Dendritic cell treated with granulocyte-macrophage colony-stimulating factor and Interleukin-4, amounts not matched to agents 40 ng/mL and 50 ng/mL, for 4 days (primary cell): Measurements from ENCODE around the gene NCOA5.

Experiments used
- H3K27ac Mint-ChIP-seq: one replicate; pipeline ENCODE4 v1.8.0; 2022; ENCODE audit warnings: mild to moderate bottlenecking, mixed read lengths
- H3K27me3 Mint-ChIP-seq: one replicate; pipeline ENCODE4 v1.8.0; 2022; ENCODE audit warnings: mild to moderate bottlenecking, mixed read lengths
- H3K36me3 Mint-ChIP-seq: one replicate; pipeline ENCODE4 v1.8.0; 2022; ENCODE audit warnings: low read depth, mixed read lengths
- H3K4me1 Mint-ChIP-seq: one replicate; pipeline ENCODE4 v1.8.0; 2022; ENCODE audit warnings: low read depth, mixed read lengths
- H3K4me3 Mint-ChIP-seq: one replicate; pipeline ENCODE4 v1.8.0; 2022; ENCODE audit warnings: mild to moderate bottlenecking, moderate library complexity, mixed read lengths
- H3K9me3 Mint-ChIP-seq: one replicate; pipeline ENCODE4 v1.8.0; 2022; ENCODE audit warnings: mixed read lengths
- intact Hi-C: fragments of 100-400 bp; cut with micrococcal nuclease; formaldehyde crosslinking; loops from one replicate; pipeline ENCODE4 v1.15.0; 2022

The NCOA5 gene

GRCh38 chr20:46043556-46043955 is 46.2 kb downstream of the NCOA5 start:
- H3K4me3 Mint-ChIP-seq = no peak overlapping the region
- intact Hi-C loops = no loop called here
- H3K27me3 Mint-ChIP-seq = peaks cover 59% of the 10 kb centered on the region

GRCh38 chr20:46040902-46041535 is 48.7 kb downstream of the NCOA5 start:
- Mint-ChIP-seq H3K4me3 (no peak overlapping the region), H3K27ac (no peak overlapping the region), H3K36me3 (no peaks in the 10 kb centered on the region), H3K4me1 (no peaks in the 10 kb centered on the region), H3K9me3 (no peaks in the 10 kb centered on the region), H3K27me3 (peaks cover 60% of the 10 kb centered on the region)
- intact Hi-C loops = loop anchor here (2.0 kb wide), 1 partner anchor 14 kb away; no protein-coding TSS in a partner anchor

More at GRCh38 chr20:46043556-46043955, 46.2 kb downstream of the NCOA5 start:
- no peaks in the 10 kb centered on the region for H3K36me3 Mint-ChIP-seq
- H3K9me3 Mint-ChIP-seq = no peaks in the 10 kb centered on the region
- no peaks in the 10 kb centered on the region for H3K4me1 Mint-ChIP-seq
- H3K27ac Mint-ChIP-seq = no peak overlapping the region

GRCh38 chr20:46037036-46037435 is 52.7 kb downstream of the NCOA5 start:
- H3K4me3 Mint-ChIP-seq = no peak overlapping the region
- no peaks in the 10 kb centered on the region for H3K36me3 Mint-ChIP-seq
- H3K27me3 Mint-ChIP-seq = peaks cover 68% of the 10 kb centered on the region
- no peaks in the 10 kb centered on the region for H3K4me1 Mint-ChIP-seq
- H3K27ac Mint-ChIP-seq = no peak overlapping the region
- intact Hi-C loops = no loop called here
- H3K9me3 Mint-ChIP-seq = no peaks in the 10 kb centered on the region

GRCh38 chr20:46036370-46036769 is 53.4 kb downstream of the NCOA5 start:
- H3K36me3 Mint-ChIP-seq = no peaks in the 10 kb centered on the region
- no peaks in the 10 kb centered on the region for H3K4me1 Mint-ChIP-seq
- H3K4me3 Mint-ChIP-seq = no peak overlapping the region
- H3K27me3 Mint-ChIP-seq = peaks cover 71% of the 10 kb centered on the region
- no peaks in the 10 kb centered on the region for H3K9me3 Mint-ChIP-seq
- no peak overlapping the region for H3K27ac Mint-ChIP-seq
- intact Hi-C loops = no loop called here

- Mint-ChIP-seq H3K9me3 (no peaks in the 10 kb centered on the region), H3K36me3 (no peaks in the 10 kb centered on the region), H3K27me3 (peaks cover 73% of the 10 kb centered on the region), H3K4me1 (no peaks in the 10 kb centered on the region), H3K27ac (no peak overlapping the region), H3K4me3 (no peak overlapping the region)
- intact Hi-C loops = no loop called here
Measured at GRCh38 chr20:46035713-46036112, 54.0 kb downstream of the NCOA5 start.

- no peak overlapping the region for H3K4me3 Mint-ChIP-seq
- H3K27me3 Mint-ChIP-seq = peaks cover 75% of the 10 kb centered on the region
- no peak overlapping the region for H3K27ac Mint-ChIP-seq
- no peaks in the 10 kb centered on the region for H3K36me3 Mint-ChIP-seq
- intact Hi-C loops = no loop called here
- no peaks in the 10 kb centered on the region for H3K4me1 Mint-ChIP-seq
- H3K9me3 Mint-ChIP-seq = no peaks in the 10 kb centered on the region
Measured at GRCh38 chr20:46035253-46035652, 54.5 kb downstream of the NCOA5 start.

- no peaks in the 10 kb centered on the region for H3K36me3 Mint-ChIP-seq
- H3K4me1 Mint-ChIP-seq = no peaks in the 10 kb centered on the region
- H3K27me3 Mint-ChIP-seq = peaks cover 87% of the 10 kb centered on the region
- intact Hi-C loops = no loop called here
- H3K9me3 Mint-ChIP-seq = no peaks in the 10 kb centered on the region
- H3K27ac Mint-ChIP-seq = no peak overlapping the region
- no peak overlapping the region for H3K4me3 Mint-ChIP-seq
Measured at GRCh38 chr20:46034039-46034438, 55.7 kb downstream of the NCOA5 start.

- Mint-ChIP-seq H3K36me3 (no peaks in the 10 kb centered on the region), H3K27me3 (peaks cover 93% of the 10 kb centered on the region), H3K27ac (no peak overlapping the region), H3K4me1 (no peaks in the 10 kb centered on the region), H3K4me3 (no peak overlapping the region), H3K9me3 (no peaks in the 10 kb centered on the region)
- intact Hi-C loops = no loop called here
Measured at GRCh38 chr20:46031701-46032254, 58.0 kb downstream of the NCOA5 start.

GRCh38 chr20:46031014-46031569 is 58.7 kb downstream of the NCOA5 start:
- H3K4me3 Mint-ChIP-seq = no peak overlapping the region
- H3K4me1 Mint-ChIP-seq = no peaks in the 10 kb centered on the region
- H3K36me3 Mint-ChIP-seq = no peaks in the 10 kb centered on the region
- intact Hi-C loops = no loop called here
- no peak overlapping the region for H3K27ac Mint-ChIP-seq
- no peaks in the 10 kb centered on the region for H3K9me3 Mint-ChIP-seq
- H3K27me3 Mint-ChIP-seq = peaks cover 96% of the 10 kb centered on the region

- Mint-ChIP-seq H3K36me3 (no peaks in the 10 kb centered on the region), H3K27ac (no peak overlapping the region), H3K4me1 (no peaks in the 10 kb centered on the region), H3K27me3 (peaks cover 98% of the 10 kb centered on the region), H3K4me3 (no peak overlapping the region), H3K9me3 (no peaks in the 10 kb centered on the region)
- intact Hi-C loops = no loop called here
Measured at GRCh38 chr20:46030284-46031013, 59.3 kb downstream of the NCOA5 start.

- Mint-ChIP-seq H3K36me3 (no peaks in the 10 kb centered on the region), H3K27me3 (peaks cover 98% of the 10 kb centered on the region), H3K4me3 (no peak within 1 kb of the TSS), H3K4me1 (peaks cover 9% of the 10 kb centered on the region), H3K9me3 (no peaks in the 10 kb centered on the region), H3K27ac (no peak within 1 kb of the TSS)
- intact Hi-C loops = loop anchor here (10.0 kb wide), 1 partner anchor 86 kb away; the partner anchor contains the start of gene CD40
Measured at GRCh38 chr20:46028772-46029371, 60.9 kb downstream of the NCOA5 start, which contains the start of gene SLC12A5. Gene SLC12A5, plus strand, starts transcription at chr20:46029215. Its CDS starts 130 bp downstream, at chr20:46029345.

- H3K4me1 Mint-ChIP-seq = peaks cover 14% of the 10 kb centered on the region
Measured at GRCh38 chr20:46028110-46028509, 61.7 kb downstream of the NCOA5 start.

GRCh38 chr20:46027245-46027853 is 62.4 kb downstream of the NCOA5 start:
- intact Hi-C loops = loop anchor here (2.0 to 10.0 kb wide), 2 partner anchors 13 to 87 kb away; partner anchors contain the start of gene CD40

More at GRCh38 chr20:46028110-46028509, 61.7 kb downstream of the NCOA5 start:
- Mint-ChIP-seq H3K27ac (no peak overlapping the region), H3K27me3 (peaks cover 98% of the 10 kb centered on the region), H3K36me3 (no peaks in the 10 kb centered on the region), H3K9me3 (no peaks in the 10 kb centered on the region), H3K4me3 (no peak overlapping the region)
- intact Hi-C loops = loop anchor here (10.0 kb wide), 1 partner anchor 87 kb away; the partner anchor contains the start of gene CD40

More at GRCh38 chr20:46027245-46027853, 62.4 kb downstream of the NCOA5 start:
- Mint-ChIP-seq H3K9me3 (no peaks in the 10 kb centered on the region), H3K27ac (no peak overlapping the region), H3K4me3 (no peak overlapping the region), H3K27me3 (peaks cover 98% of the 10 kb centered on the region), H3K4me1 (peaks cover 22% of the 10 kb centered on the region), H3K36me3 (no peaks in the 10 kb centered on the region)
